Karpas-422 (cell line): ENCODE data around the gene CADPS. TPM values are rescaled to one million over a fixed set of nuclear protein-coding genes. Genes with fewer than 3 reads are reported as not detected.

Source experiments
- DNase-seq: peaks from one replicate; pipeline ENCODE4 v3.0.0-alpha.2; 2015
- H2AFZ ChIP-seq: fragments of 200-600 bp; sonication (generic); 2 replicates; pipeline ENCODE4 v1.6.1; 2014; ENCODE audit warnings: antibody characterized with exemption, low read length, mixed read lengths
- H3K27ac ChIP-seq: fragments of 200-600 bp; sonication (generic); 2 replicates; pipeline ENCODE4 v1.5.1; 2014; ENCODE audit warnings: mild to moderate bottlenecking, low read length, moderate library complexity
- H3K27me3 ChIP-seq: fragments of 200-600 bp; sonication (generic); 2 replicates; pipeline ENCODE4 v1.6.1; 2014; ENCODE audit warnings: low read length, mixed read lengths
- H3K36me3 ChIP-seq: fragments of 200-600 bp; sonication (generic); 2 replicates; pipeline ENCODE4 v1.6.1; 2014; ENCODE audit warnings: low read length, mixed read lengths; ENCODE audit not compliant: insufficient read depth
- H3K4me1 ChIP-seq: fragments of 200-600 bp; sonication (generic); 2 replicates; pipeline ENCODE4 v1.6.1; 2014; ENCODE audit warnings: mild to moderate bottlenecking, low read length, mixed read lengths
- H3K4me2 ChIP-seq: fragments of 200-600 bp; sonication (generic); 2 replicates; pipeline ENCODE4 v1.6.1; 2014; ENCODE audit warnings: low read length, low read depth, mild to moderate bottlenecking; ENCODE audit not compliant: poor library complexity, severe bottlenecking
- H3K4me3 ChIP-seq: fragments of 200-600 bp; sonication (generic); 2 replicates; pipeline ENCODE4 v1.5.1; 2014; ENCODE audit warnings: mild to moderate bottlenecking, antibody characterized with exemption, low read length, mixed read lengths
- H3K79me2 ChIP-seq: fragments of 200-600 bp; sonication (generic); 2 replicates; pipeline ENCODE4 v1.6.1; 2014; ENCODE audit warnings: mild to moderate bottlenecking, low read length, mixed read lengths
- H3K9ac ChIP-seq: fragments of 200-600 bp; sonication (generic); 2 replicates; pipeline ENCODE4 v1.6.0; 2014; ENCODE audit warnings: low read length
- H3K9me2 ChIP-seq: fragments of 200-600 bp; sonication (generic), shearing (Covaris generic); replicated peaks from 2 replicates; pipeline ENCODE4 v1.6.0; 2014; ENCODE audit warnings: mild to moderate bottlenecking, low read length, moderate library complexity; ENCODE audit not compliant: insufficient read depth
- H3K9me3 ChIP-seq: fragments of 300-700, 200-600 bp; sonication (generic); 2 replicates; pipeline ENCODE4 v1.6.1; 2014; ENCODE audit warnings: low read length, mixed read lengths
- H4K20me1 ChIP-seq: fragments of 200-600 bp; sonication (generic); 2 replicates; pipeline ENCODE4 v1.6.1; 2014; ENCODE audit warnings: mild to moderate bottlenecking, antibody characterized with exemption, low read length, low read depth; ENCODE audit not compliant: insufficient read depth
- total RNA-seq: library from RNA; depleted of rRNA; stranded (reverse); fragments of >200 nt; shearing (Covaris generic); gene quantifications from 2 replicates; pipeline ENCODE4 v1.2.3, GENCODE V29; 2014; ENCODE audit warnings: low replicate concordance

CADPS gene
- total RNA-seq, 1 experiment from 2014 or later: 1.9 TPM

- no peaks in the 10 kb centered on the region for H4K20me1 ChIP-seq
- H3K9me2 ChIP-seq: no peaks in the 10 kb centered on the region
- peaks cover 69% of the 10 kb centered on the region for H3K4me1 ChIP-seq
- H3K79me2 ChIP-seq: no peaks in the 10 kb centered on the region
- peak; percentile 92 for DNase-seq
- no peaks in the 10 kb centered on the region for H3K9me3 ChIP-seq
- H3K9ac ChIP-seq: peak overlapping the region; percentile 70
- no peaks in the 10 kb centered on the region for H3K36me3 ChIP-seq
- H3K4me3 ChIP-seq: peak overlapping the region; percentile 59
- H3K27ac ChIP-seq: peak overlapping the region; percentile 96
- H3K4me2 ChIP-seq: peak overlapping the region; percentile 88
- no peaks in the 10 kb centered on the region for H3K27me3 ChIP-seq
- no peak overlapping the region for H2AFZ ChIP-seq
Observed at GRCh38 chr3:62723166-62723913, 151.9 kb downstream of the CADPS start.

GRCh38 chr3:62722344-62722743 is 152.9 kb downstream of the CADPS start:
- peak overlapping the region; percentile 88 for H3K4me2 ChIP-seq
- DNase-seq: peak; percentile 92
- H3K9ac ChIP-seq: peak overlapping the region; percentile 70
- peak overlapping the region; percentile 59 for H3K4me3 ChIP-seq
- no peak overlapping the region for H2AFZ ChIP-seq
- H3K9me3 ChIP-seq: no peaks in the 10 kb centered on the region
- H3K27ac ChIP-seq: peak overlapping the region; percentile 96
- no peaks in the 10 kb centered on the region for H4K20me1 ChIP-seq
- H3K9me2 ChIP-seq: no peaks in the 10 kb centered on the region
- no peaks in the 10 kb centered on the region for H3K27me3 ChIP-seq
- H3K4me1 ChIP-seq: peaks cover 63% of the 10 kb centered on the region
- H3K79me2 ChIP-seq: no peaks in the 10 kb centered on the region
- no peaks in the 10 kb centered on the region for H3K36me3 ChIP-seq

GRCh38 chr3:62718515-62719320 is 156.5 kb downstream of the CADPS start:
- H3K27ac ChIP-seq: no peak overlapping the region
- no peaks in the 10 kb centered on the region for H3K27me3 ChIP-seq
- H4K20me1 ChIP-seq: no peaks in the 10 kb centered on the region
- H3K4me3 ChIP-seq: no peak overlapping the region
- peaks cover 27% of the 10 kb centered on the region for H3K4me1 ChIP-seq
- no peak for DNase-seq
- H3K9ac ChIP-seq: no peak overlapping the region
- no peaks in the 10 kb centered on the region for H3K36me3 ChIP-seq
- no peaks in the 10 kb centered on the region for H3K79me2 ChIP-seq
- H3K9me2 ChIP-seq: no peaks in the 10 kb centered on the region
- no peak overlapping the region for H3K4me2 ChIP-seq
- no peaks in the 10 kb centered on the region for H3K9me3 ChIP-seq
- no peak overlapping the region for H2AFZ ChIP-seq

GRCh38 chr3:62718011-62718410 is 157.2 kb downstream of the CADPS start:
- no peak for DNase-seq
- Histone ChIP-seq H2AFZ (no peak overlapping the region), H3K9ac (no peak overlapping the region), H3K4me2 (no peak overlapping the region), H3K9me3 (no peaks in the 10 kb centered on the region), H3K79me2 (no peaks in the 10 kb centered on the region), H3K9me2 (no peaks in the 10 kb centered on the region), H3K36me3 (no peaks in the 10 kb centered on the region), H4K20me1 (no peaks in the 10 kb centered on the region), H3K4me1 (peaks cover 21% of the 10 kb centered on the region), H3K4me3 (no peak overlapping the region), H3K27me3 (no peaks in the 10 kb centered on the region), H3K27ac (no peak overlapping the region)

- no peak overlapping the region for H3K4me2 ChIP-seq
Observed at GRCh38 chr3:62712746-62713145, 162.5 kb downstream of the CADPS start.

GRCh38 chr3:62710751-62711150 is 164.5 kb downstream of the CADPS start:
- no peak overlapping the region for H3K4me3 ChIP-seq
- no peak for DNase-seq
- H3K9me3 ChIP-seq: no peaks in the 10 kb centered on the region
- no peak overlapping the region for H3K27ac ChIP-seq
- peaks cover 20% of the 10 kb centered on the region for H3K4me1 ChIP-seq
- no peaks in the 10 kb centered on the region for H3K27me3 ChIP-seq
- H2AFZ ChIP-seq: no peak overlapping the region
- no peak overlapping the region for H3K9ac ChIP-seq
- H3K36me3 ChIP-seq: no peaks in the 10 kb centered on the region
- H4K20me1 ChIP-seq: no peaks in the 10 kb centered on the region
- H3K9me2 ChIP-seq: no peaks in the 10 kb centered on the region
- no peaks in the 10 kb centered on the region for H3K79me2 ChIP-seq
- no peak overlapping the region for H3K4me2 ChIP-seq

More at GRCh38 chr3:62712746-62713145, 162.5 kb downstream of the CADPS start:
- no peaks in the 10 kb centered on the region for H3K9me3 ChIP-seq
- no peak overlapping the region for H3K9ac ChIP-seq
- H4K20me1 ChIP-seq: no peaks in the 10 kb centered on the region
- no peak for DNase-seq
- H3K9me2 ChIP-seq: no peaks in the 10 kb centered on the region
- H3K27ac ChIP-seq: no peak overlapping the region
- H3K4me1 ChIP-seq: peaks cover 20% of the 10 kb centered on the region
- H3K36me3 ChIP-seq: no peaks in the 10 kb centered on the region
- no peaks in the 10 kb centered on the region for H3K79me2 ChIP-seq
- H2AFZ ChIP-seq: no peak overlapping the region
- no peak overlapping the region for H3K4me3 ChIP-seq
- no peaks in the 10 kb centered on the region for H3K27me3 ChIP-seq

- Histone ChIP-seq H3K9me2 (no peaks in the 10 kb centered on the region), H3K4me1 (peaks cover 20% of the 10 kb centered on the region), H4K20me1 (no peaks in the 10 kb centered on the region), H3K36me3 (no peaks in the 10 kb centered on the region), H3K9me3 (no peaks in the 10 kb centered on the region), H3K79me2 (no peaks in the 10 kb centered on the region), H3K27ac (no peak overlapping the region), H3K27me3 (no peaks in the 10 kb centered on the region), H3K9ac (no peak overlapping the region), H3K4me2 (no peak overlapping the region), H2AFZ (peak overlapping the region; percentile 85), H3K4me3 (no peak overlapping the region)
- DNase-seq: no peak
Observed at GRCh38 chr3:62708638-62709373, 166.4 kb downstream of the CADPS start.

- Histone ChIP-seq H3K36me3 (no peaks in the 10 kb centered on the region), H3K9ac (no peak overlapping the region), H3K4me2 (no peak overlapping the region), H3K79me2 (no peaks in the 10 kb centered on the region), H3K27me3 (no peaks in the 10 kb centered on the region), H2AFZ (no peak overlapping the region), H3K4me3 (no peak overlapping the region), H3K9me3 (no peaks in the 10 kb centered on the region), H3K9me2 (no peaks in the 10 kb centered on the region), H3K27ac (no peak overlapping the region), H3K4me1 (peaks cover 19% of the 10 kb centered on the region), H4K20me1 (no peaks in the 10 kb centered on the region)
- DNase-seq: no peak
Observed at GRCh38 chr3:62705721-62706120, 169.5 kb downstream of the CADPS start.
